HepG2 (cell line): Measurements from ENCODE around the gene GATA1. TPM values are rescaled to one million over a fixed set of nuclear protein-coding genes. Genes with fewer than 3 reads are reported as not detected.
A peak's percentile ranks its signal among the peaks of the same experiment; 100 is the strongest.

Source experiments
- ATRX ChIP-seq: sonication (generic); formaldehyde crosslinking; IDR thresholded peaks from 2 replicates; pipeline ENCODE4 v1.4.0; 2020; ENCODE audit warnings: missing genetic modification reagents, borderline replicate concordance
- GTF3A ChIP-seq: sonication (generic); formaldehyde crosslinking; conservative IDR thresholded peaks from 2 replicates; pipeline ENCODE4 v1.4.0; 2020; ENCODE audit warnings: mild to moderate bottlenecking, missing genetic modification reagents
- HIVEP1 ChIP-seq: sonication (generic); formaldehyde crosslinking; IDR thresholded peaks from 2 replicates; pipeline ENCODE4 v1.4.0; 2020; ENCODE audit warnings: mild to moderate bottlenecking, missing genetic modification reagents
- JARID2 ChIP-seq: sonication (generic); formaldehyde crosslinking; IDR thresholded peaks from 2 replicates; pipeline ENCODE4 v1.8.1; 2023; ENCODE audit warnings: missing genetic modification reagents, inconsistent platforms; ENCODE audit not compliant: insufficient replicate concordance
- MAZ ChIP-seq, 2 experiments: sonication (generic) in 1 of 2; formaldehyde crosslinking in 1 of 2; IDR thresholded peaks; 2 replicates each; pipeline versions ENCODE4 v1.5.0 to v1.6.1; 2012 to 2020; ENCODE audit warnings: low read depth in 2 of 2, mild to moderate bottlenecking in 2 of 2, borderline replicate concordance in 1 of 2, improper control_type of control experiment in 1 of 2, low read length in 1 of 2, missing genetic modification reagents in 1 of 2, moderate library complexity in 1 of 2
- MED8 ChIP-seq: sonication (generic); formaldehyde crosslinking; IDR thresholded peaks from 2 replicates; pipeline ENCODE4 v1.8.1; 2023; ENCODE audit warnings: mild to moderate bottlenecking, missing genetic modification reagents; ENCODE audit not compliant: insufficient replicate concordance
- MNT ChIP-seq: fragments of 450-650 bp; IDR thresholded peaks from 2 replicates; pipeline ENCODE4 v1.6.1; 2016
- MYC ChIP-seq: sonication (generic); formaldehyde crosslinking; IDR thresholded peaks from 2 replicates; pipeline ENCODE4 v1.9.0; 2021; ENCODE audit warnings: missing genetic modification reagents, borderline replicate concordance
- RNF219 ChIP-seq: sonication (generic); formaldehyde crosslinking; IDR thresholded peaks from 2 replicates; pipeline ENCODE4 v1.5.0; 2020; ENCODE audit warnings: mild to moderate bottlenecking, missing genetic modification reagents
- ZFP62 ChIP-seq: sonication (generic); formaldehyde crosslinking; IDR thresholded peaks from 2 replicates; pipeline ENCODE4 v1.4.0; 2020; ENCODE audit warnings: missing genetic modification reagents
- ZMYM2 ChIP-seq: sonication (generic); formaldehyde crosslinking; IDR thresholded peaks from 2 replicates; pipeline ENCODE4 v1.8.0; 2022; ENCODE audit warnings: mild to moderate bottlenecking, missing genetic modification reagents
- ZMYM4 ChIP-seq: sonication (generic); formaldehyde crosslinking; IDR thresholded peaks from 2 replicates; pipeline ENCODE4 v1.8.1; 2023; ENCODE audit warnings: mild to moderate bottlenecking, missing genetic modification reagents
- ZNF121 ChIP-seq: sonication (generic); formaldehyde crosslinking; IDR thresholded peaks from 2 replicates; pipeline ENCODE4 v1.5.0; 2020; ENCODE audit warnings: mild to moderate bottlenecking, missing genetic modification reagents
- ZNF318 ChIP-seq: sonication (generic); formaldehyde crosslinking; IDR thresholded peaks from 2 replicates; pipeline ENCODE4 v1.4.0; 2020; ENCODE audit warnings: mild to moderate bottlenecking, missing genetic modification reagents
- ZNF556 ChIP-seq: sonication (generic); formaldehyde crosslinking; IDR thresholded peaks from 2 replicates; pipeline ENCODE4 v1.4.0; 2020; ENCODE audit warnings: mild to moderate bottlenecking, missing genetic modification reagents, borderline replicate concordance
- polyA plus RNA-seq, 8 experiments: library from polyadenylated mRNA; depleted of rRNA in 3 of 8; stranded (reverse) in 7 of 8; unstranded in 1 of 8; fragments of >200 nt; fragmentation: Illumina TruSeq in 4 of 8; extraction: Trizol in 4 of 8; gene quantifications; 2 replicates each; pipeline versions ENCODE4 v1.2.1 to v1.2.3, GENCODE V29; 2011 to 2016; ENCODE audit warnings: low read depth in 4 of 8, missing spikeins in 1 of 8, mixed read lengths in 1 of 8; ENCODE audit not compliant: insufficient read depth in 1 of 8
- total RNA-seq, 5 experiments: library from RNA; depleted of rRNA; stranded (reverse); fragments of >200 nt; fragmentation: Illumina TruSeq; extraction: Trizol; gene quantifications; 2 replicates each; pipeline ENCODE4 v1.2.3, GENCODE V29; 2016; ENCODE audit warnings: low read depth in 1 of 5

GATA1 gene
- total and polyA plus RNA-seq, 2 of the 13 experiments (the other 11 are each of a cell fraction or from before 2014, with no cell fraction given) = 0.13 TPM; not detected in 1

DNA sequence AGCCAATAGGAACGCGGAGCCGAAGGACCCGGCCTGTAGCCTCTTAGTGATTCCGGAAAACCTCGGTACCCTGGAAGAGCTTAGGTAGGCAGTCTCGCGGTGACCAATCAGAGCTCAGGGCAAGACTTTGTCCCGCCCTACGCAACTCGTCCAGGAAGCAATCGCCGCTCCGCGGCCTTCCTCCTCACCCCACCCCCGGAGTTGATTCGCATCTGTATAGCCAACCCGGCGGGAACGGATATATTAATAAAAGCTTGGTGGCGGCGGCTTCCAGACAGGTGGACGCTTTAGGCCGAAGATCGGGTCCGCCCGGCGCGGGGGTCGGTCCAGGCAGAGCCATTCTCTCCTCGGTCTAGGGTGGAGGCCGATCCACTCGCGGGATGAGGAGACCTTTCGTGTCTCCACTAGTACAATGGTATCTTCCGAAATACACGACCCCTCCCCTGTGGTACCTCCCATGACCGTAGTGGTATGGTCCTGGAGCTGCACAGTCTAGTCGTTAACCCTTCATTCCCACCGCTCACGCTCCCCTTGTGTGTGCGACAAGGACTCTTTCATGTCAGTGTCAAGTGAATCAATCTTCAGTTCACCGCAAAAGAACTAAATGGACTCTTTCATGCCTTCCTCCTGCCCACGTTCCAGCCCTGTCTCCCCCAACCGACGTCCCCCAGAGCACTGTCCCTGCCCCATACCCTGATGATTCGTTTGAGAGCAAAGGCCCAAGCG is 49.0 kb upstream of the GATA1 start (continued):
- TF ChIP-seq MNT (no peak), HIVEP1 (CRISPR knock-in tag) (no peak), GTF3A (CRISPR knock-in tag) (no peak), ATRX (CRISPR knock-in tag) (no peak), JARID2 (CRISPR knock-in tag) (no peak), MYC (no peak), ZMYM4 (CRISPR knock-in tag) (peak; percentile 45; the same call in 1 of the 2 replicates), MAZ (IDR thresholded peaks at IDR 0.05; ENCODE audit: borderline replicate concordance, low read depth, low read length) (peak; percentile 65; the same call in 1 of the 2 replicates), MAZ (CRISPR knock-in tag; IDR thresholded peaks at IDR 0.05; ENCODE audit: low read depth) (no peak), MED8 (CRISPR knock-in tag) (no peak), RNF219 (CRISPR knock-in tag) (no peak), ZNF318 (CRISPR knock-in tag) (no peak), ZMYM2 (no peak), ZFP62 (CRISPR knock-in tag) (no peak), ZNF556 (CRISPR knock-in tag) (no peak), ZNF121 (no peak)
